Peyer's patch (tissue), 4 donors: ENCODE data around the gene LRRC8A.

Experiments
- CTCF ChIP-seq, 6 experiments: fragments of 450-650 bp in 4 of 6; fragments of 200-600 bp in 2 of 6; sonication (generic) in 1 of 6; IDR thresholded peaks; one replicate each; pipeline ENCODE4 v1.5.1; 2017 to 2019; ENCODE audit warnings: antibody characterized with exemption in 6 of 6, mild to moderate bottlenecking in 3 of 6, moderate library complexity in 1 of 6
- POLR2A ChIP-seq, 2 donors: fragments of 450-650 bp; IDR thresholded peaks; one replicate each; pipeline ENCODE4 v1.5.1; 2017; ENCODE audit warnings: antibody characterized with exemption in 2 of 2, mild to moderate bottlenecking in 2 of 2, moderate library complexity in 2 of 2

GRCh38 chr9:128836509-128837145 lies 45.3 kb upstream of the LRRC8A start:
- TF ChIP-seq POLR2A (IDR thresholded peaks at IDR 0.05) (no peak), CTCF (IDR thresholded peaks at IDR 0.05) (no peak)
